NCI-H2107 treated with DMSO at 0.1 percent for 48 hours (cell line): ENCODE results near the gene ASPHD1.
"Not testable (repeated sequence)": the region's sequence is repeated elsewhere in the genome, so short reads cannot be mapped to it uniquely, and the experiment has no call there.

Experiments
- DNase-seq: peaks from one replicate; lab custom pipeline; 2025; ENCODE audit not compliant: unreplicated experiment; lab: John Stamatoyannopoulos, UW

The ASPHD1 gene

DNA sequence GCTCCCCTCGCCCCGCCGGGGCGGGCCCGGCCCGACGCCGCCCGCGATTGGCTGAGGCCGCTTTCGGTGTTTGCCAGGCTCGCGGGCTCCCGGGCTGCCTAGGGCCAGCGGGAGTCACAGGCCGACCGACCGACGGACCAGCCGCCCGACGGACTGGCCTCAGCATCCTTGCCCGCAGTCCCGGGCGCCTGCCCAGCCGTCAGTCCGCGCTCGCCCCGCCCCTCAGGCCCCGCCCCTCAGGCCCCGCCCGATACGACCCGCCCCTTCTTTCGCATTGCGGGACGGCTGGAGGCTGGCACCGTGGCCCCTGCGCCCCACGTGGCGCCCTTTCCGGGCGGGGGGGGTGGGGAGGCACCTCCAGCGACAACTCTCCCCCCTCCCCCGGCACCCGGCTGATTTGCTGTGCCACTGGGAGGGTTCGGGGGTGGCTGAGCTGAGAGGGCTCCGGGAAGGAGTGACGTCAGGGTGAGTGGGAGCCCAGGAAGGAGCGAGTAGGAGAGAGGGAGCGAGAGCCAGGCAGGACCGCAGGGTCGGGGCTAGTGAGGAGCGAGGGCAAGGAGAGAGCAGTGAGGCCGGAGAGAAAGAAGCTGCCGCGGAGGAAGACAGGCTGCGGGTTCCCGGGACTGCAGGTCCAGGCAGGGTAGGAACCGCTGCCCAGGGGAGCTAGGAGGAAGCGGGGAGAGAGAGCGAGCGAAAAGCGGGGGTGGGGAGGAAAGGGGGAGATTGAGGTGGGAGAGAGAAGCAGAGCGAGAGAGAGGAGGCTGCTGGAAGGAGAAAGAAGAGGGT lies at the start of gene ASPHD1:
ASPHD1 (plus strand) TSS at position 387 of the 786 bp plus-strand sequence. CDS start 484 bp downstream, outside the sequence.
- DNase-seq: no peak

- no peak for DNase-seq
Measured at GRCh38 chr16:29850998-29851397, 49.3 kb upstream of the ASPHD1 start.

GRCh38 chr16:29852654-29853053 lies 47.6 kb upstream of the ASPHD1 start:
- no peak for DNase-seq

- DNase-seq: no peak
Measured at GRCh38 chr16:29854520-29855100, 45.7 kb upstream of the ASPHD1 start.

DNA sequence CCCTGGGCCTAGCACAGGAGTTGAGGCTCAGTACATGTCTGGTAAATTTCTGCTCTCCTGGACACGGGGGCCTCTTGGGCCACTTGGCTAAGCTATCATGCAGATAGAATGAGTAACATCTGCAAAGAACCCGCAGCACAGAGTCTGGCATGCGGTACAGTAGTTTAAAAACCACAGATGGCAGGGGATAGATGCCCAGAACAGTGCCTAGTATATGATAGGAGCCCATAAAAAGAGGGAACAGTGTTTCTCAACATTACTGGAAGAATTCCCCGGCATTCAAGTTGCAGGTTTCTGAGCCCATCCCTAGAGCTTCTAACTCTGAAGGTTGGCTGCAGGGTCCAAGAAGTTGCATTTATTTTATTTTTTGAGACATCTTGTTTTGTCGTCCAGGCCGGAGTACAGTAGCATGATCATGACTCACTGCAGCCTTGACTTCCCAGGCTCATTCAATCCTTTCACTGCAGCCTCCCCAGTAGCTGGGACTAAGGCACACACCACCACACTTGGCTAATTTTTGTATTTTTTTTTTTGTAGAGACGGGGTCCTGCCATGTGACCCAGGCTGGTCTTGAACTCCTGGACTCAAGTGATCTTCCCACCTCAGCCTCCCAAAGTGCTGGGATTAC lies 43.0 kb upstream of the ASPHD1 start:
- DNase-seq: no peak

DNA sequence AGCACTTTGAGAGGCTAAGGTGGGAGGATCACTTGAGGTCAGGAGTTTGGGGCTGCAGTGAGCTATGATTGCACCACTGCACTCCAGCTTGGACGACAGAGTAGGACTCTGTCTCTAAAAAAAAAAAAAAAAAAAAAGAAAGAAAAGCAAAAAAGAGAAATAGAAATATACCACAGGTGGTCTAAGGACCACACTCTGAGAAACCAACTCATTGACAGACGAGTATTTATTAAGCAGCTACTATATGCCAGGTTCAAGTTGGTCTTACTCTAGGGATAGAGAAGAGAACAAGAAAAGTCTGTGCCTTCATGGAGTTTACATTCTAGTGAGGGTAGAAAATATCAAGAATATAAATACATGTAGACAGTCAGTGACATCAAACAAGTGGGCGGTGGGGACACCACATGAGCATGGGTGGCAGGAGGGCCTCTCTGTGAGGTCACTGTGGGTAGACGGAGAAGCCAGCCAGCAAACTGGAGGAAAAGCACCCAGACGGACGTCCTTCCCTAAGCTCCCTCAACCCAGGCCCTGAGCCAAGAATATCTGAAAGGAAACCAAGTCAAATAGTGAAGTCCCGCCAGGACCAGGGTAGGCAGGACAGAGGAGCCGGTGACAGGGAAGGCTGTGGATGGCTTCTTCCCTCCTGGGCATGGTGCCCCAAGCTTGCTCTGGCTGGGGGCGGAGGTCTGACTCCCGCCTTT lies 42.0 kb upstream of the ASPHD1 start:
- DNase-seq: no peak

DNA sequence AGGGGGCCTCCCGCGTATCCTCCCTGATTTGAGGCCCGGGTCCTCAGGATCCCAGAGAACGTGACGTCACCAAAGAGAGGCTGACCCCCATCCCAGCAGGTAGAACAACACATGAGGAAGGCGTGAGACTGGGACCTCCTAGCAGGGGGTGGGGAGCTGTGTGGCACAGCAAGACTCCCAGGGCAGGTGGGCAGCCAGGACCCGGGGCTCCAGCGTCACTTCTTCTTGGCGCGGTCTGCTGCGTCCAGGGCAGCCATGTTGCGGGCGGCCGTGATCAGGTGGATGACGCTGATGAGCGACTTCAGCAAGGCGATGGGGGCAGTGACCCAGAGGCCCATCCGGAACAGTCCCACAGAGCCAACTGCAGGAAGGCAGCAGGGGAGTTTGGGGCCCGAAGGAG lies 41.3 kb upstream of the ASPHD1 start:
- no peak for DNase-seq

DNA sequence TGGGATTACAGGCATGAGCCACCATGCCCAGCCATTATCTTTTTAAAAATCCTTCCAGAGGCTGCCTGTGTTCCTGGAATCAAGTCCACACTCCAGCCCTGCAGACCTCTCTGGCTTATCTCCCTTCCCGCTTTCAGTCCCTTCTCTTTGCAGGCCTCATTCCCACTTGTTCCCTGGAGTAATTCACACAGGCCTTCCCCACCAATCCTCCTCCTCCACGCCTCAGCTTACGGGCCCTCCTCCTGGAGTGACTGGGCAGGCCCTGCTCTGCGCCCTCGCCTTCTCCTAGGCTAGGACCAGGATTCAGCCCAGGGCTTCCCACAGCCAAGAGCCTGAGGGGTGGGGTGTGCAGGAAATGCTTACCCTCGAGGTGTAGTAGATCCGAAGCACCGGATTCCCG lies 40.1 kb upstream of the ASPHD1 start:
- DNase-seq: no peak

- no peak for DNase-seq
Measured at GRCh38 chr16:29862383-29862883, 37.9 kb upstream of the ASPHD1 start.

GRCh38 chr16:29862884-29863668 lies 37.2 kb upstream of the ASPHD1 start, which contains the start of gene CDIPT:
Gene CDIPT, minus strand, starts transcription at chr16:29863226. Its CDS starts 369 bp downstream, at chr16:29862857.
- peak; percentile 86 for DNase-seq

DNA sequence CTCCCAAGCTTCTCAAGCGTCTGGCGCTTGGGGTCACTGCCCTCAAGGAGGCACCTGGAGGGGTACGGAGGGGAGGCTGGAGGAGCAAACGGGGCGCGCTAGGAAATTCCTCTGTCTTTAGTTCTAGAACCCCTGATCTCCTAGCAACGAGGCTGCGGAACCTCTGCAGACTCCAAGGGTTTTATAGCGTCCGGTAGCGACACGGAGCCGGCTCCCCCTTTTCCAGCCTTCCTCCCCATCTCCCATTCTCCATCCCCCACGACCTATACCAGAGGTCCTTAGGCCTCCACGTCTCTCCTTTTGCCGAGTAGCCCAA lies 36.7 kb upstream of the ASPHD1 start:
- DNase-seq: no peak

- no peak for DNase-seq
Measured at GRCh38 chr16:29864205-29864604, 36.1 kb upstream of the ASPHD1 start.

GRCh38 chr16:29868396-29869009 lies 31.8 kb upstream of the ASPHD1 start:
- no peak for DNase-seq

DNA sequence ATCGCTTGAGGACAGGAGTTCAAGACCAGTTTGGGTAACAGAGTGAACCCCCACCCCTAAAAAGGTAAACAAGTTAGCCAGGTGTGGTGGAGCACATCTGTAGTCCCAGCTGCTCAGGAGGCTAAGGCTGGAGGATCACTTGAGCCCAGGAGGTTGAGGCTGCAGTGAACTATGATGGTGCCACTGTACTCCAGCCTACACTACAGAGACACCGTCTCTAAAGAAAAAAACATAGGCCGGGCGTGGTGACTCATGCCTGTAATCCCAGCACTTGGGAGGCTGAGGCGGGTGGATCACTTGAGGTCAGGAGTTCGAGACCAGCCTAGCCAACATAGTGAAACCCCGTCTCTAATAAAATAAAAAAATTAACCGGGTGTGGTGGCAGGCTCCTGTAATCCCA lies 31.2 kb upstream of the ASPHD1 start:
- not testable (repeated sequence) for DNase-seq

- no peak for DNase-seq
Measured at GRCh38 chr16:29871822-29872546, 28.3 kb upstream of the ASPHD1 start.

DNA sequence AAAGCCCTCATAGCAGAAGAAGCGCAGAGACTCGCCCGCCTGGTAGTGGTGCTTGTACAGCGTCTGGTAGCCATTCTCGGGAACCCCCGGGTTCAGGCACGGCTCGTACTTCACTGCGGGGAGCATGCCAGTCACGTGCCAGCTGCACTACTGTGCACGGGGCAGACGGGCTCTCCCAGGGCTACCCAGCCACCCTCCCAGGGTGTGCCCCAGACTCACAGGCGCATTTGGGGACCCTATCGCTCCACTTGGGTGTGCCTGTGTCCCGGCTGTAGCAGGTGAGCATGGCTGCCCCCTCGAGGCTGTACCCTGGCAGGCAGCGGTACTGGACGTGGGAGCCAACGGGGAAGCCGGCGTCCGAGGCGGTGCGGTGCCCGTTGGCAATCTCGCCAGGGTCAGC lies 27.0 kb upstream of the ASPHD1 start:
- no peak for DNase-seq

GRCh38 chr16:29875206-29875605 lies 25.1 kb upstream of the ASPHD1 start:
- DNase-seq: no peak

GRCh38 chr16:29876217-29876593 lies 24.1 kb upstream of the ASPHD1 start:
- no peak for DNase-seq

GRCh38 chr16:29876594-29877249 lies 23.6 kb upstream of the ASPHD1 start:
- DNase-seq: no peak
